ENCODE measurements around the gene SLC5A6. TPM values are rescaled to one million over a fixed set of nuclear protein-coding genes. Genes with fewer than 3 reads are reported as not detected.

Gene SLC5A6
- total and polyA plus RNA-seq, 2 of the 8 experiments (the other 6 are each of a cell fraction or from before 2014, with no cell fraction given): 118 to 183 TPM

DNA sequence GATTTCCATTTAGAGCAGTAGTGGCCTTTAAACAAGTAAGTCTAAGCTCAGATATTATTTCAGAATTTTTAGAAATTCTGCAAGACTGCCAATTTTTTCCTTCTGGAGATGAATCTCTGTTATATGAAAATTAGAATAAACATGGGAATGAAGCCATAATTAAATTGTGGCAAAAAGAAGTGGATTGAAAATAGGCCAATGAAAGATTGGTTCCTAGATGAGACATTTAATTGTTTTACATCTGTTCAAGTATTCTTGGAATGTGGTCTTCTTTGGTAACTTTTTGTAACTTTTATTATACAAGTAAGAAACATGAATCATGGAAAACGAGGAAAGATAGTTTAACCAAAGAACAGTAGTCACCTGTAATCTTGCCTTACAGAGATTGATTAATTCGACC, 15.4 kb upstream of the SLC5A6 start:
- H3K27ac ChIP-seq (ENCODE audit: low read depth, low read length): no peak overlapping the region
- no peak for FAIRE-seq

More for the DNA sequence above, 15.4 kb upstream of the SLC5A6 start:
- H3K23me2 ChIP-seq (ENCODE audit: low read depth, low read length): no peaks in the 10 kb centered on the region
- H3K27me3 ChIP-seq (replicated peaks in 1 of 4; ENCODE audit: control insufficient read depth in 3 of 4, extremely low read depth in 1 of 4, insufficient read depth in 3 of 4, low read length in 3 of 4): no peaks in the 10 kb centered on the region
- no peak for TF ChIP-seq TAF7 (optimal IDR thresholded peaks at IDR 0.05; ENCODE audit: borderline replicate concordance, low read depth, low read length)
- no peak for TF ChIP-seq CBX5 (IDR thresholded peaks at IDR 0.05; ENCODE audit: low read depth, low read length)
- no peak for TF ChIP-seq RNF2 (IDR thresholded peaks at IDR 0.05; ENCODE audit: borderline replicate concordance, low read depth, low read length, missing control alignments, poor library complexity, severe bottlenecking)
- no peak for TF ChIP-seq TBP (IDR thresholded peaks at IDR 0.05; ENCODE audit: low read depth, low read length)
- no peak for TF ChIP-seq JUND (IDR thresholded peaks at IDR 0.05; ENCODE audit: low read length)
- WGBS, 2 experiments (ENCODE audit: extremely low coverage in 1 of 2, insufficient coverage in 1 of 2, insufficient read length in 1 of 2, insufficient replicate concordance in 2 of 2, low coverage in 1 of 2, low lambda C conversion rate in 2 of 2, missing lambda C conversion rate in 1 of 2): 93% methylated on average over 2 of the region's 2 CpGs; no CpG with 5 or more reads in 1 of the 2 experiments
- no peaks in the 10 kb centered on the region for H3K4me1 ChIP-seq (replicated peaks in 1 of 4; ENCODE audit: control insufficient read depth in 3 of 4, insufficient read depth in 4 of 4, low read length in 3 of 4)
- ChIA-PET POLR2A (ENCODE audit: partially characterized antibody) (interaction anchor here (1.3 to 29.6 kb wide), 7 partner anchors 9 to 130 kb away, joined by 3 to 835 read pairs (median 8); partner anchors contain the start of genes ATRAID, CAD and SLC5A6), CTCF (ENCODE audit: partially characterized antibody) (no interaction called here)
- H2BK5ac ChIP-seq (ENCODE audit: low read depth, low read length): no peak overlapping the region
- no peaks in the 10 kb centered on the region for H3K9me3 ChIP-seq (ENCODE audit: insufficient read depth in 2 of 2, low read depth in 1 of 2, low read length in 1 of 2)
- H2BK15ac ChIP-seq (ENCODE audit: low read length): no peak overlapping the region
- H3K18ac ChIP-seq (ENCODE audit: extremely low read depth, low read length): no peak overlapping the region
- H4K20me1 ChIP-seq (replicated peaks in 1 of 2; ENCODE audit: control insufficient read depth in 1 of 2, insufficient read depth in 2 of 2, low read length in 2 of 2): peaks cover 2 to 12% of the 10 kb centered on the region in 2 experiments
- H2AK5ac ChIP-seq (ENCODE audit: low read depth, low read length): no peak overlapping the region
- H3K4me3 ChIP-seq (ENCODE audit: extremely low read depth in 1 of 4, insufficient read depth in 2 of 4, low read depth in 3 of 4, low read length in 4 of 4): no peak overlapping the region
- no peak for DNase-seq (ENCODE audit: low read depth in 1 of 2, low spot score in 2 of 2)
- H2BK12ac ChIP-seq (ENCODE audit: low read depth, low read length): no peak overlapping the region
- H3K56ac ChIP-seq (replicated peaks; ENCODE audit: insufficient read length, low read depth, low read length): no peak overlapping the region
- H3K23ac ChIP-seq (ENCODE audit: insufficient read length): no peak overlapping the region
- no peak overlapping the region for H3K14ac ChIP-seq (ENCODE audit: insufficient read length)
- H4K5ac ChIP-seq (ENCODE audit: insufficient read length, low read depth, low read length): no peak overlapping the region
- H3K36me3 ChIP-seq (ENCODE audit: control insufficient read depth in 2 of 4, insufficient read depth in 4 of 4, low read length in 3 of 4): peaks cover 47 to 88% (median 76%) of the 10 kb centered on the region in 4 experiments
- H3K79me2 ChIP-seq (ENCODE audit: control insufficient read depth in 1 of 2, insufficient read depth in 2 of 2, low read length in 2 of 2): no peaks in the 10 kb centered on the region
- no peak overlapping the region for H3K4ac ChIP-seq (replicated peaks; ENCODE audit: insufficient read length, low read depth, low read length)
- H3K4me2 ChIP-seq (ENCODE audit: insufficient read depth in 1 of 2, low read depth in 2 of 2, low read length in 2 of 2): no peak overlapping the region
- no peak overlapping the region for H4K91ac ChIP-seq (replicated peaks; ENCODE audit: insufficient read length, low read length)
- no peak overlapping the region for H4K8ac ChIP-seq (ENCODE audit: extremely low read depth, insufficient read depth, low read length)
- H3K9ac ChIP-seq (replicated peaks in 1 of 4; ENCODE audit: extremely low read depth in 1 of 4, low read depth in 3 of 4, low read length in 3 of 4): no peak overlapping the region
- H2BK120ac ChIP-seq (replicated peaks; ENCODE audit: low read depth, low read length): no peak overlapping the region
- H3K79me1 ChIP-seq (ENCODE audit: low read depth, low read length): no peaks in the 10 kb centered on the region
- no peak overlapping the region for H2AFZ ChIP-seq (ENCODE audit: low read length)
- no peak overlapping the region for H2BK20ac ChIP-seq (ENCODE audit: low read length)
